Activated CD4-positive, alpha-beta T cell treated with anti-CD3 and anti-CD28 coated beads, Interleukin-2, Interleukin-6, amounts not matched to agents 100 ng/mL and 50 ng/mL, durations not matched to agents 16 hours and 8 hours (primary cell): ENCODE data around the gene RHEX.
"Not testable (repeated sequence)": the region's sequence is repeated elsewhere in the genome, so short reads cannot be mapped to it uniquely, and the experiment has no call there.

ENCODE experiments used
- DNase-seq: peaks from one replicate; pipeline ENCODE4 v3.0.0-alpha.2; 2020

Gene RHEX

GRCh38 chr1:206060844-206061243 lies 7.9 kb downstream of the RHEX start:
- DNase-seq, result no peak

GRCh38 chr1:206062464-206062863 lies 9.5 kb downstream of the RHEX start:
- DNase-seq, result no peak

GRCh38 chr1:206064001-206064400 lies 11.0 kb downstream of the RHEX start:
- DNase-seq, result not testable (repeated sequence)

- DNase-seq, result not testable (repeated sequence)
Measured at GRCh38 chr1:206064501-206064900, 11.5 kb downstream of the RHEX start.

GRCh38 chr1:206065547-206066145 lies 12.7 kb downstream of the RHEX start:
- no peak for DNase-seq

- DNase-seq, result peak; percentile 41
Measured at GRCh38 chr1:206066479-206067171, 13.7 kb downstream of the RHEX start.

GRCh38 chr1:206067486-206068227 lies 14.7 kb downstream of the RHEX start:
- no peak for DNase-seq

GRCh38 chr1:206068314-206068713 lies 15.3 kb downstream of the RHEX start:
- DNase-seq, result no peak

- DNase-seq, result no peak
Measured at GRCh38 chr1:206070627-206071304, 17.8 kb downstream of the RHEX start.

- DNase-seq, result no peak
Measured at GRCh38 chr1:206074839-206075238, 21.9 kb downstream of the RHEX start.

GRCh38 chr1:206075786-206076755 lies 23.1 kb downstream of the RHEX start:
- no peak for DNase-seq

- no peak for DNase-seq
Measured at GRCh38 chr1:206079135-206079534, 26.2 kb downstream of the RHEX start.

- DNase-seq, result peak; percentile 7
Measured at GRCh38 chr1:206080026-206080820, 27.2 kb downstream of the RHEX start.

GRCh38 chr1:206081856-206082255 lies 28.9 kb downstream of the RHEX start:
- DNase-seq, result no peak

- no peak for DNase-seq
Measured at GRCh38 chr1:206082831-206083695, 30.1 kb downstream of the RHEX start.

GRCh38 chr1:206083750-206084149 lies 30.8 kb downstream of the RHEX start:
- no peak for DNase-seq

- no peak for DNase-seq
Measured at GRCh38 chr1:206087091-206087490, 34.1 kb downstream of the RHEX start.

GRCh38 chr1:206089341-206089740 lies 36.4 kb downstream of the RHEX start:
- DNase-seq, result no peak

- DNase-seq, result no peak
Measured at GRCh38 chr1:206094024-206094423, 41.1 kb downstream of the RHEX start.

GRCh38 chr1:206097381-206097780 lies 44.4 kb downstream of the RHEX start:
- DNase-seq, result no peak
